ENCODE data around the gene RNF126.

RNF126 gene

GRCh38 chr19:633786-634639, 29.0 kb downstream of the RNF126 start:
- Histone ChIP-seq H3K4me3 (replicated peaks; ENCODE audit: insufficient read depth, low read length) (peak overlapping the region; percentile 47), H3K27ac (replicated peaks) (peak overlapping the region; percentile 66), H3K27me3 (ENCODE audit: insufficient read depth, poor library complexity, severe bottlenecking) (peaks cover 3% of the 10 kb centered on the region)
- TF ChIP-seq SPI1 (IDR thresholded peaks at IDR 0.05; ENCODE audit: borderline replicate concordance, low read depth) (no peak), CTCF (IDR thresholded peaks at IDR 0.05; ENCODE audit: insufficient read depth, low read length) (no peak), GABPA (IDR thresholded peaks at IDR 0.05; ENCODE audit: low read depth) (no peak), POLR2AphosphoS5 (IDR thresholded peaks at IDR 0.05; ENCODE audit: low read depth) (no peak), REST (IDR thresholded peaks at IDR 0.05; ENCODE audit: insufficient replicate concordance, low read depth) (no peak)
- DNase-seq (ENCODE audit: low read depth in 1 of 2, low spot score in 1 of 2) = no peak

GRCh38 chr19:633068-633785, 29.8 kb downstream of the RNF126 start, which contains the start of gene POLRMT:
TSS of gene POLRMT (minus strand) at chr19:633537. CDS start at chr19:633512, 25 bp downstream.
- Histone ChIP-seq H3K4me3 (replicated peaks; ENCODE audit: insufficient read depth, low read length) (peak within 1 kb of the TSS; percentile 92), H3K27ac (replicated peaks) (peak within 1 kb of the TSS; percentile 79)
- TF ChIP-seq REST (IDR thresholded peaks at IDR 0.05; ENCODE audit: insufficient replicate concordance, low read depth) (no peak), CTCF (IDR thresholded peaks at IDR 0.05; ENCODE audit: insufficient read depth, low read length) (no peak), GABPA (IDR thresholded peaks at IDR 0.05; ENCODE audit: low read depth) (peak; percentile 92), SPI1 (IDR thresholded peaks at IDR 0.05; ENCODE audit: borderline replicate concordance, low read depth) (no peak), POLR2AphosphoS5 (IDR thresholded peaks at IDR 0.05; ENCODE audit: low read depth) (0 out of 2 replicates have a peak, but pooled peaks have one; percentile 16)

GRCh38 chr19:632579-633067, 30.4 kb downstream of the RNF126 start:
- Histone ChIP-seq H3K27me3 (ENCODE audit: insufficient read depth, poor library complexity, severe bottlenecking) (no peaks in the 10 kb centered on the region), H3K27ac (replicated peaks) (peak overlapping the region; percentile 79), H3K4me3 (replicated peaks; ENCODE audit: insufficient read depth, low read length) (peak overlapping the region; percentile 92)
- TF ChIP-seq CTCF (IDR thresholded peaks at IDR 0.05; ENCODE audit: insufficient read depth, low read length) (no peak), GABPA (IDR thresholded peaks at IDR 0.05; ENCODE audit: low read depth) (no peak), SPI1 (IDR thresholded peaks at IDR 0.05; ENCODE audit: borderline replicate concordance, low read depth) (no peak), REST (IDR thresholded peaks at IDR 0.05; ENCODE audit: insufficient replicate concordance, low read depth) (no peak), POLR2AphosphoS5 (IDR thresholded peaks at IDR 0.05; ENCODE audit: low read depth) (no peak)
- DNase-seq (ENCODE audit: low read depth in 1 of 2, low spot score in 1 of 2) = peak; percentile 40 to 69

More at GRCh38 chr19:633068-633785, 29.8 kb downstream of the RNF126 start, which contains the start of gene POLRMT:
- peak; percentile 96 to 98 for DNase-seq (ENCODE audit: low read depth in 1 of 2, low spot score in 1 of 2)
- no peaks in the 10 kb centered on the region for H3K27me3 ChIP-seq (ENCODE audit: insufficient read depth, poor library complexity, severe bottlenecking)

Measured in HL-60 (cell line).